ENCODE results near the gene ACRBP. TPM values are rescaled to one million over a fixed set of nuclear protein-coding genes. Genes with fewer than 3 reads are reported as not detected.

The ACRBP gene
- total RNA-seq, 1 experiment from 2014 or later = 1.3 TPM

DNA sequence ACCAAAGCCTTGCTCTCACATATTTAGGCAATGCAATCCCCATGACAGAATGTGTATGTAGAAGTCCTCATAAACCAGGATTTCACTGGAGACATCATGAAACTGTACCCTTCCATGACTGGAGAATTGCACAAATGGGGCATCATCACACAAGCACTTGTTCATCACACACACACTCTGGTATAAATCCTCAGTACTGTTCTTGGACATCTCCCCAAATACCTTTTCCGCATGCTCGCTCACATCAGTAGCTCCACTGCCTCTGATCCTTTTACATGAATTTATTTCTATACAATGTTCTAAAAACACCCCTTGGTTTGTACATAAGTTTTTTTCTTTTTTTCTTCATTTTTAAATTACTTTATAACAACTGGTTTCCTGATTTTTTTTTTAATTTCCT is 19.0 kb upstream of the ACRBP start:
- H3K27ac ChIP-seq (ENCODE audit: insufficient read length, low read depth, low read length) = no peak overlapping the region
- no peak overlapping the region for H3K4ac ChIP-seq (ENCODE audit: low read depth, low read length)
- no peaks in the 10 kb centered on the region; the same call in 1 of the 2 replicates for H3K27me3 Mint-ChIP-seq (ENCODE audit: low read depth)
- no peak overlapping the region for H2BK120ac ChIP-seq (ENCODE audit: low read depth, low read length, poor library complexity, severe bottlenecking)
- H3K9me3 Mint-ChIP-seq = no peaks in the 10 kb centered on the region
- H2AFZ ChIP-seq (ENCODE audit: low read length) = no peak overlapping the region
- H4K8ac ChIP-seq (replicated peaks; ENCODE audit: insufficient read length, low read depth, low read length) = no peak overlapping the region
- no peak for DNase-seq
- peaks cover 10% of the 10 kb centered on the region in 2 experiments for H3K4me1 Mint-ChIP-seq
- H2BK15ac ChIP-seq (ENCODE audit: low read depth, low read length) = no peak overlapping the region
- H2BK12ac ChIP-seq (ENCODE audit: insufficient read length, low read depth, low read length) = no peak overlapping the region
- no peak overlapping the region for H4K91ac ChIP-seq (ENCODE audit: insufficient read length, low read depth, low read length)
- H2BK5ac ChIP-seq (ENCODE audit: insufficient read length, low read length) = no peak overlapping the region
- H3K23ac ChIP-seq (ENCODE audit: insufficient read length, low read depth, low read length) = no peak overlapping the region
- H3K79me2 ChIP-seq (ENCODE audit: insufficient read depth, low read length) = no peaks in the 10 kb centered on the region
- H3T11ph ChIP-seq (ENCODE audit: low read length) = no peak overlapping the region
- peaks cover 28 to 52% (median 37%) of the 10 kb centered on the region in 3 experiments for H3K36me3 Mint-ChIP-seq (ENCODE audit: insufficient read depth in 1 of 3, low read depth in 3 of 3)
- no peak for TF ChIP-seq CTCF (conservative IDR thresholded peaks at IDR 0.05)
- H2BK20ac ChIP-seq (ENCODE audit: low read depth, low read length, poor library complexity, severe bottlenecking) = no peak overlapping the region
- no peaks in the 10 kb centered on the region for H3K9me3 ChIP-seq (ENCODE audit: control insufficient read depth, low read depth, low read length)
- no peak overlapping the region for H3K9ac ChIP-seq (ENCODE audit: extremely low read depth, insufficient read length, low read length)
- no peaks in the 10 kb centered on the region for H4K20me1 ChIP-seq (ENCODE audit: control insufficient read depth, insufficient read depth, insufficient read length)
- no peak overlapping the region for H2AK5ac ChIP-seq (ENCODE audit: insufficient read length, low read length)
- H3K4me3 Mint-ChIP-seq = no peak overlapping the region
- no peak overlapping the region; a peak in 1 of 7 replicates for H3K27ac Mint-ChIP-seq
- no peak overlapping the region for H3K4me2 ChIP-seq (ENCODE audit: insufficient read depth, insufficient read length, low read length)
- no peak overlapping the region for H4K5ac ChIP-seq (ENCODE audit: insufficient read length, low read depth, low read length)
- no CpG with 5 or more reads among the region's 2 CpGs for WGBS (ENCODE audit: extremely low coverage, insufficient read length, low lambda C conversion rate)
- H3K14ac ChIP-seq (ENCODE audit: insufficient read depth, low read length) = no peak overlapping the region
- no peaks in the 10 kb centered on the region for H3K27me3 ChIP-seq (ENCODE audit: insufficient read depth, low read length)
- no peak overlapping the region for H3K56ac ChIP-seq (ENCODE audit: insufficient read length, low read depth, low read length)
- peaks cover 4% of the 10 kb centered on the region for H3K23me2 ChIP-seq (ENCODE audit: insufficient read length, low read depth, low read length, poor library complexity, severe bottlenecking)
- H3K18ac ChIP-seq (ENCODE audit: insufficient read length, low read depth, low read length) = no peak overlapping the region
- H3K4me1 ChIP-seq (ENCODE audit: insufficient read depth, low read length) = no peaks in the 10 kb centered on the region
- H3K79me1 ChIP-seq (ENCODE audit: insufficient read depth, low read depth, low read length, poor library complexity, severe bottlenecking) = no peaks in the 10 kb centered on the region
